A673 (cell line): Measurements from ENCODE around the gene FSTL4.

Source experiments
- EZH2 ChIP-seq: fragments of 200-600 bp; sonication (generic); IDR thresholded peaks from 2 replicates; pipeline ENCODE4 v1.6.1; 2017; ENCODE audit warnings: borderline replicate concordance, low read depth, mild to moderate bottlenecking, mixed read lengths, antibody characterized with exemption, low read length; ENCODE audit not compliant: poor library complexity, severe bottlenecking
- TF ChIP-seq, protein P1 (sequence below): fragments of 300-800, 200-600 bp; sonication (generic); conservative IDR thresholded peaks from 2 replicates; pipeline ENCODE4 v1.5.1; 2017; ENCODE audit warnings: low read depth, mild to moderate bottlenecking, antibody characterized with exemption, low read length, moderate library complexity, mixed read lengths

DNA sequence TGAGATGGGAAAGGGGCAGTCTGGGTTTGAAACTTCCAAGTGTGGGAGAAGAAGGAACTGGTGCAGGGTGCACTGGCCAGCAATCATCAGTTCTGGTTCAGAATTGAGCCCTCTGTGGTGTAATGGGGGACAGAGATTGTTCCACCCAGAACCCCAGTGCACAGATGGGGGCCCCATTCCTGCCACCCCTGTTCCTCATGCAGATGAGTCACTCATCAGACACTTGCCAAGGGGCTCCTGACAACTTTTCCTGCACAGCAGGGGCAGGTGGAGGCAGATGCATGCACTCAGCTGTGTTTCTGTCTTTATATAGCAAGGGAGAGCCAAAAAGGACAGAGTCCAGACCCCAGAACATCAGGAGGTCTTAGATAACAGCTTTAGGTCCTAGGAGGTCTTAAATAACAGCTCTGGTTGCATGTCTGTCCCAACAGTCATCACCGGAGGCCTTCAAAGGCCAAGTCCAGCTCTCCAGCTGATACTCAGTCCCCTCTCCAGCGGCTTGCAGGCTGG, 307.6 kb downstream of the FSTL4 start:
- TF ChIP-seq, protein P1, sequence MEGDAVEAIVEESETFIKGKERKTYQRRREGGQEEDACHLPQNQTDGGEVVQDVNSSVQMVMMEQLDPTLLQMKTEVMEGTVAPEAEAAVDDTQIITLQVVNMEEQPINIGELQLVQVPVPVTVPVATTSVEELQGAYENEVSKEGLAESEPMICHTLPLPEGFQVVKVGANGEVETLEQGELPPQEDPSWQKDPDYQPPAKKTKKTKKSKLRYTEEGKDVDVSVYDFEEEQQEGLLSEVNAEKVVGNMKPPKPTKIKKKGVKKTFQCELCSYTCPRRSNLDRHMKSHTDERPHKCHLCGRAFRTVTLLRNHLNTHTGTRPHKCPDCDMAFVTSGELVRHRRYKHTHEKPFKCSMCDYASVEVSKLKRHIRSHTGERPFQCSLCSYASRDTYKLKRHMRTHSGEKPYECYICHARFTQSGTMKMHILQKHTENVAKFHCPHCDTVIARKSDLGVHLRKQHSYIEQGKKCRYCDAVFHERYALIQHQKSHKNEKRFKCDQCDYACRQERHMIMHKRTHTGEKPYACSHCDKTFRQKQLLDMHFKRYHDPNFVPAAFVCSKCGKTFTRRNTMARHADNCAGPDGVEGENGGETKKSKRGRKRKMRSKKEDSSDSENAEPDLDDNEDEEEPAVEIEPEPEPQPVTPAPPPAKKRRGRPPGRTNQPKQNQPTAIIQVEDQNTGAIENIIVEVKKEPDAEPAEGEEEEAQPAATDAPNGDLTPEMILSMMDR: no peak
- TF ChIP-seq EZH2: no peak
